ENCODE results near the gene SCAMP4.

Gene SCAMP4

DNA sequence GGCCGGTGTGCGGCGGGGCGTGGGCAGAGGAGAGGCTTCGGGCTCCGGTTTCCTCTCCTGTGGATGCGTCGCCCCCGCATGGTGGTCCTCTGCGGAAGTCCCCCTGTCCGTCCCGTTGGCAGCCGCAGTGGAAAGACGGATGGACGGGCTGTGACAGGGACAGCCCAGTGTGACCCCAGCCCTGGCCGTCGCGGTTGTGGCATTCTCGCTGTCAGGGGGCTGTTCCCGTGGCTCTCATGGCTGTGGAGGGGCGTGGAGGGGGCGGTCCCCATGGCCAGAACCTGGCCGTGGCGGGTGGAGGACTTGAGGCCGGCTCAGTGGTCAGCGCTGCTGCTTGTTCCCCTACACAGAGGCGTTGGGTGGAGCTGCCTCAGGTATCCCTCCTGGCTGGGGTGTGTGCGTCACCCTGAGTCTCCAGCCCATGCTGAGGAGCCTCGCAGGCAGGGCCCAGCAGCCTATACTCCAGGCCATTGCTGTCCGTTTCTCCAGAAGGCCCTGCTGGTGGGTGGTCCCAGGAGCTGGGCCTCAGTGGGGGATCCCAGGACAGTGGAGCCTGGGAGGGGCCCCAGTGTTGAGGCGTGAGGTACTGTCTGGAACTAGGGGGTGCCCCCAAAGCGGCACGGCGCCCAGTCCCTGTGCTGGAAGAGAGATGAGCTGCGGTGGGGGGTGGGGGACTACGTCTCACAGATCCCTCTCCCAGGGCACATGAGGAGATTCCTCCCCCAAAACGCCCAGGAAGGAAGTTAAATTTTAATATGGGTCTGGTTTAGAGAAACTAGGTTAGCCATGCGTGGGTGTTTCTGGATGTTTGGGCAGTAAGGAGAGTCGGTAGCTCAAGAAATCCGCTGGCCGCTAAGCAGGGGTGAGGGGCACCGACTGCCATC, 56.0 kb downstream of the SCAMP4 start:
- no peak for DNase-seq

DNA sequence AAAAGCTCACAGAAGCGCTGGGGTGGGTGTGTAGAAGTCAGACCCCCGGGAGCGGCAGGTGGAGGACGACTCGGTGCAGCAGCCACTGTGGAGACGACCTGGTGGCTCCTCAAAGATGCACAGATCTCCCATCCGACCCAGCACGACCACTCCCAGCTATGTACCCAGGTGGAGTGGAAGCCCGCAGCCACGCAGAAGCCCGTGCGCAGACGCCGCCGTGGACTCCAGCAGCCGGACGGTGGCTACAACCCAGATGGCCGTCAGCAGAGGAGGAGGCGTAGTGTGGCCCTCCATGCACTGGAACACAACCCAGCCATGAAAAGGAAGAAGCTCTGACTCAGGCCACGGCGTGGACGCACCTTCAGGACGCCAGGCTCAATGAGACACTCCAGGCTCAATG, 57.5 kb downstream of the SCAMP4 start:
- no peak for DNase-seq

GRCh38 chr19:1967087-1967608, 61.9 kb downstream of the SCAMP4 start:
- DNase-seq = no peak

DNA sequence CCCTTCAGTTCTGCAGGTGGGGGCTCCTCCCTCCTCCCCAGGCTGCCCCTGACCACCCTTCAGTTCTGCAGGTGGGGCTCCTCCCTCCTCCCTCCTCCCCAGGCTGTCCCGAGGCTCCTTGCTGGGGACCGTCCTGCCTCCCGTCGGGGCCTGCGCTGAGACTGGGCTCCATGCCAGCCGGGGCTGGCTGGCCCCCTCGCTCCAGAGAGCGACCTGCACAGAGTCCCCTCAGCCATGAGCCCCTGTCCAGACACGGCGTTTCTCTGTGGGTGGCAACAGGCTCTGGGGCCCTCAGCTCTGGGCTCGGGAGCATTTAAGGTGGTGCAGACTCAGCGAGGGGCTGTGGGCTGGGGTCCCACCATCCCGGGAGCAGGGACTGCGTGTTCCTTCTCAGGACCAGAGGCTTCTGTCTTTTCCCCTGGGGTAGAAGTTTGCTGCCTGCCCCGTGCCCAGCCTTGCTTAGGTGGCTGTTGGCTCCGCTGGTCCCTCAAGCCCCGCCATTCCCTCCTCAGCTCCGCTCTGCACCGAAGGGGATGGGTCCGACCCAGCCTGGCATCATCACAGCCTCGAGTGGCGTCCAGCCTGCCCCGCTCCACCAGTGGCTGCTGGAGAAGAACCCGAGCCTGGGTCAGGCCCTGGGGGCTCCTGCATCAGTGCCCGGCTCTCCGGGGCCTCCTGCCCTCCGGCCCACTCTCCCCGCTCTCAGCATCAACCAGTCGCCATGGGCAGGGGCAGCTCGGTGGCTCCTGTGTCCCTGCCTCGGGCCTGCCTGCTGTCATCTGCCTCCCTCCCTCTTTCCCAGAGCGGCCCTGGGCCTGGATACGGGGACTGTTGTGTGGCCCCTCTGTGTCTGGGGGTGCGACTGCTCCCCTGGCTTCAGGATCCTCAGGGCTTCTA, 63.3 kb downstream of the SCAMP4 start:
- DNase-seq = no peak

DNA sequence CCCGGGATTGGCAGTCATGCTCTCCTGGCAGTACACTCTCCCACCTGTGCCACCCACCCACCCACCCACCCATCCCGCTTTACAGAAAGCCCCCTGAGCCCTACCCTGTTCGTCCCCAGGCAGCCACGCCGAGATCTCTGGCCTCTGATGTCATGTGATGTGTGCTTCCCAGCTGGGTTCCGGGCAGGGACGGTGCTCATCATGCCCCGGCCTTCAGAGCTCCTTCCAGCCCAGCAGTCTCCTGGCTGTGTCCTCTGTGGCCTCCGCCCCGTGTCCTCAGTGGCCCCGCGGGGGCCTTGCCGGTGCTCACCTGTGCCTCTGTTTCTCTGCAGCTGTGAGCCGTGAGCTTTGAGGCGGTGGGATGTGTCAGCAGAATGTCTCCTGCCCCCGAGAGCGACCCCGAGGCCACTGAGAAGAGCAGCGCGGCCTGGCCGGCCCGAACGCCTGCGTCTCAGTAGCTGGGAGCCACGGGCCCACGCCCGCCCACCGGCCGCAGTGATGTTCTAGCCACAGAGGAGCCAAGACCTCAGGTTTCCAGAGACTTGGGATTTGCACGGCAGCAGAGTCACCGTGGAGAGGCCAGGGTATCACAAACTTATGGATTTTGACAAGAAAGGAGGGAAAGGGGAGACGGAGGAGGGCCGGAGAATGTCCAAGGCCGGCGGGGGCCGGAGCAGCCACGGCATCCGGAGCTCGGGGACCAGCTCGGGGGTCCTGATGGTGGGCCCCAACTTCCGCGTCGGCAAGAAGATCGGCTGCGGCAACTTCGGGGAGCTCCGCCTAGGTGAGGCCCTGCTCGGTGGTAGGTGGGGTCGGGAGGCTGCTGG, 64.2 kb downstream of the SCAMP4 start:
- DNase-seq = no peak

DNA sequence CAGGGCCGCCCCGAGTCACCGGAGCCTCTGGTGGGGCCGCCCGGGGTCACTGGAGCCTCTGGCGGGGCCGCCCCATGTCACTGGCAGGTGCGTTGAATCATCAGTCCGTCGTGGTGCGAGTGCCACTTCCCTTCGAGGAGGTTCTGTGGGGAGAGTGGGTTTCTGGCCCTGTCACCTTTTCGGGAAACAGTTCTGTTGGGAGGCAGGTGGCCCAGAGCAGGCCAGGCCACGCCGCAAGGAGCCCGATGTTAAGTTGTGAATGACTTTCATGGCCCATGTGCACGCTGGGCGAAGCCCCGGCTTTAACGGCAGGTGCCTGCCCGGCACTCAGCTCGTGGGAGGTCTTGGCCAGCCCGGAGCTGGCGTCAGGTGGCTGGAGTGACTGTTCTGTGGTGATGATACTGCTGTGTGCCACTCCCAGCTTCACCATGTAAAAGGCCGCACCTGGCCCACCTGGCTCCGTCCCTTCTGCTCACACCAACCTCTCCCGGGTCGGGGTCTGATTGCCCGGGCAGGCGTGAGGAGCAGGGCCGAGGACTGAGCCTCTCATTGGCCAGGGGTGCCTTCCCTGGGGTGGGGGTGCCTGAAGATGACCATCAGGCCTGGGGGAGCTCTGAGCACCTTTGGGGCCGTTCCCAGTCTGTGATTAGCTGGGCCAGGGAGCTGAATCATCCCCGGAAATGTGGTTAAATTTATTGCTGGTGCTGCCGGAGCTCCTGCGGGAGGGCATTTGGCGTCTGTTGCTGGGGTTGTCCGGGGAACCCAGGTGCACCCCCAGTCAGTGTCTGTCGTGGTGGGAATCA, 65.0 kb downstream of the SCAMP4 start:
- DNase-seq = no peak

- DNase-seq = no peak
These were observed 65.8 kb downstream of the SCAMP4 start for GRCh38 chr19:1970806-1971502.

- DNase-seq = no peak
These were observed 69.4 kb downstream of the SCAMP4 start for GRCh38 chr19:1974381-1975161.

GRCh38 chr19:1975162-1975480, 69.9 kb downstream of the SCAMP4 start:
- DNase-seq = no peak
